ENCODE results near the gene NTM. TPM values are rescaled to one million over a fixed set of nuclear protein-coding genes. Genes with fewer than 3 reads are reported as not detected.
A peak's percentile ranks its signal among the peaks of the same experiment; 100 is the strongest.

NTM gene
- total and polyA plus RNA-seq, 2 experiments from 2014 or later, result 1.1 to 1.7 TPM

- Histone ChIP-seq H3K36me3 (no peaks in the 10 kb centered on the region), H3K27ac (no peak overlapping the region), H3K4me3 (no peak overlapping the region), H3K27me3 (peaks cover 44% of the 10 kb centered on the region), H3K4me1 (ENCODE audit: low read depth) (peaks cover 5% of the 10 kb centered on the region), H3K9me3 (ENCODE audit: low read depth) (no peaks in the 10 kb centered on the region)
- TF ChIP-seq CTCF (IDR thresholded peaks at IDR 0.05; ENCODE audit: low read depth, low read length), result no peak
- DNase-seq (ENCODE audit: low read depth in 1 of 2, low spot score in 1 of 2), result no peak
Measured at GRCh38 chr11:131822506-131822905, 452.1 kb downstream of the NTM start.

- Histone ChIP-seq H3K9me3 (ENCODE audit: low read depth) (no peaks in the 10 kb centered on the region), H3K27me3 (peaks cover 55% of the 10 kb centered on the region), H3K4me1 (ENCODE audit: low read depth) (peaks cover 5% of the 10 kb centered on the region), H3K36me3 (no peaks in the 10 kb centered on the region), H3K27ac (no peak overlapping the region), H3K4me3 (no peak overlapping the region)
- DNase-seq (ENCODE audit: low read depth in 1 of 2, low spot score in 1 of 2), result peak in 1 of 2 donors; percentile 9
- TF ChIP-seq CTCF (IDR thresholded peaks at IDR 0.05; ENCODE audit: low read depth, low read length), result no peak
Measured at GRCh38 chr11:131823772-131824171, 453.4 kb downstream of the NTM start.

GRCh38 chr11:131824771-131825170 is 454.4 kb downstream of the NTM start:
- peaks cover 5% of the 10 kb centered on the region for H3K4me1 ChIP-seq (ENCODE audit: low read depth)
- peaks cover 62% of the 10 kb centered on the region for H3K27me3 ChIP-seq
- no peak overlapping the region for H3K4me3 ChIP-seq
- TF ChIP-seq CTCF (IDR thresholded peaks at IDR 0.05; ENCODE audit: low read depth, low read length), result no peak
- peak in 1 of 2 donors; percentile 94 for DNase-seq (ENCODE audit: low read depth in 1 of 2, low spot score in 1 of 2)
- no peaks in the 10 kb centered on the region for H3K36me3 ChIP-seq
- H3K27ac ChIP-seq, result no peak overlapping the region
- H3K9me3 ChIP-seq (ENCODE audit: low read depth), result no peaks in the 10 kb centered on the region

GRCh38 chr11:131827430-131827829 is 457.0 kb downstream of the NTM start:
- TF ChIP-seq CTCF (IDR thresholded peaks at IDR 0.05; ENCODE audit: low read depth, low read length), result no peak
- H3K27me3 ChIP-seq, result peaks cover 49% of the 10 kb centered on the region
- no peak overlapping the region for H3K27ac ChIP-seq
- H3K9me3 ChIP-seq (ENCODE audit: low read depth), result no peaks in the 10 kb centered on the region
- H3K4me3 ChIP-seq, result no peak overlapping the region
- H3K4me1 ChIP-seq (ENCODE audit: low read depth), result peaks cover 4% of the 10 kb centered on the region
- DNase-seq (ENCODE audit: low read depth in 1 of 2, low spot score in 1 of 2), result no peak
- no peaks in the 10 kb centered on the region for H3K36me3 ChIP-seq

DNA sequence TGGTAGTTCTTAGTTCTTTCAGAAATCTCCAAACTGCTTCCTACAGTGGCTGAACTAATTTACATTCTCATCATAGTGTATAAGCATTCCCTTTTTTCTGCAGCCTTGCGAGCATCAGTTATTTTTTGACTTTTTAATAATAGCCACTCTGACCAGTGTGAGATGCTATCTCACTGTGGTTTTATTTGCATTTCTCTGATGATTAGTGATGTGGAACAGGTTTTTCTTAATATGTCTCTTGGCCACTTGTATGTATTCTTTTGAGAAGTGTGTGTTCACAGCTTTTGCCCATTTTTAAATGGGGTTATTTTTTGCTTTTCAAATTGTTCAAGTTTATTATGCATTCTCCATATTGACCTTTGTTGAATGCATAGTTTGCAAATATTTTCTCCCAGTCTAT is 459.3 kb downstream of the NTM start:
- H3K27ac ChIP-seq, result no peak overlapping the region
- H3K9me3 ChIP-seq (ENCODE audit: low read depth), result no peaks in the 10 kb centered on the region
- no peaks in the 10 kb centered on the region for H3K4me1 ChIP-seq (ENCODE audit: low read depth)
- H3K4me3 ChIP-seq, result no peak overlapping the region
- H3K36me3 ChIP-seq, result no peaks in the 10 kb centered on the region
- no peak for TF ChIP-seq CTCF (IDR thresholded peaks at IDR 0.05; ENCODE audit: low read depth, low read length)
- H3K27me3 ChIP-seq, result peaks cover 37% of the 10 kb centered on the region
- DNase-seq (ENCODE audit: low read depth in 1 of 2, low spot score in 1 of 2), result no peak

DNA sequence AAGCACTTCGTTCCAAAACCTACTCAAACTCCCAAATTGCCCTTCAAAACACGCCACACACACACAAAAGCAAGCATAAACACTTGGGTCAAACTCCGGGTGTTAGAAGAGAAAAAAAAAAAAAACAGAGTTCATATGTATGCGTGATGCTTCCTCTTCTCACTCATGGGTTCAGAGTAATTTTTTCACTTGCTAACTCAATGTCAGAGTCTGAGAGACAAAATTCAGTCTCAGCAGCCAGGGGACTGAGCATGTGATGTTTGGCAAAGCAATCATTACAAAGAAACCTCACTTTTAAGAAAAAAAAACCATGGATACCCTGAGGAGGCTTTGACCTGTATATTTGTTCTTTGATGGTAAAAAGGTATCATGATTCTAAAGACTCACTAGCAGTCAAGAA is 461.7 kb downstream of the NTM start:
- no peak for DNase-seq (ENCODE audit: low read depth in 1 of 2, low spot score in 1 of 2)
- H3K27me3 ChIP-seq, result peaks cover 26% of the 10 kb centered on the region

More for the DNA sequence above, 461.7 kb downstream of the NTM start:
- Histone ChIP-seq H3K4me3 (no peak overlapping the region), H3K4me1 (ENCODE audit: low read depth) (no peaks in the 10 kb centered on the region), H3K36me3 (no peaks in the 10 kb centered on the region), H3K9me3 (ENCODE audit: low read depth) (no peaks in the 10 kb centered on the region), H3K27ac (no peak overlapping the region)
- TF ChIP-seq CTCF (IDR thresholded peaks at IDR 0.05; ENCODE audit: low read depth, low read length), result no peak
